ENCODE data around the gene LSM10.

The LSM10 gene

DNA sequence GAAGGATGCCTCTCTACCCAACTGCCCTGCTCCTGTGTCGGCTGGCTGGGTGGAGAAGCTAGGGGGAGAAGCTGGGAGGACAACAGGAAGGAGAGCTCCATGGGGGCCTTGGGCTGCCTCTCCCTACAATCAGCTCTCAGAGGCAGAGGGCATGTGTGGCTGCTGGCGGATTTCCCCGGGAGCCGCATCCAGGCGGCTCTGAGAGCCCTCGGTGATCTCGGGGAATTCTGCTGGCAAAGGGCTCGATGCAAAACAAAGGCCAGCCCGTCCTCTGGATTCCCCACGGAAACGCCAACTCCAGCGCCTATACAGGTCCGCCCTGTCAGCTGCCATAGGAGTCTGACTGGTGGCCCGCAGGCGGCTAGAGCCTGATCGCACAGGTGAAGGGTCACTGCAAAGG, 47.9 kb downstream of the LSM10 start:
- no peak for DNase-seq

DNA sequence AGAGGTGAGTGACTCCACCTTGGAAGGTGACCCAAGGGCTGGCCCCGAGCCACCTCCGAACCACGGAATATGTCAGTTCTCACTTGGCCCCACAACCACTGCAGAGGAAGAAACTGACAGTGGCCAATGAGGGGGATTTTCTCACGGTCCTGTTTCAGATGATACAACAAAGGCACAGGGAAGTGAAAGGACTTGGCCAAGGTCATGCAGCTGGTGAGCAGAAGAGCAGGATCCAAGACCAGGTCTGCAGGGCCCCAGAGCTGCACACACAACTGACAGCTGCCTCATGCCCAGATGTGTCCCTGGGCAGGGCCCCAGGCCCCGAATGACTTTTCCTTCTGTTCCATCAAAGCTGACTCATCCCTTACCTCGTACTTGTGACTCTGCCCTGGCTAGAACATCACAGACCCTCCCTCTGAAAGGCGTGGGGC, 48.5 kb downstream of the LSM10 start:
- no peak for DNase-seq

GRCh38 chr1:36346741-36347370, 50.9 kb downstream of the LSM10 start:
- DNase-seq, result no peak

DNA sequence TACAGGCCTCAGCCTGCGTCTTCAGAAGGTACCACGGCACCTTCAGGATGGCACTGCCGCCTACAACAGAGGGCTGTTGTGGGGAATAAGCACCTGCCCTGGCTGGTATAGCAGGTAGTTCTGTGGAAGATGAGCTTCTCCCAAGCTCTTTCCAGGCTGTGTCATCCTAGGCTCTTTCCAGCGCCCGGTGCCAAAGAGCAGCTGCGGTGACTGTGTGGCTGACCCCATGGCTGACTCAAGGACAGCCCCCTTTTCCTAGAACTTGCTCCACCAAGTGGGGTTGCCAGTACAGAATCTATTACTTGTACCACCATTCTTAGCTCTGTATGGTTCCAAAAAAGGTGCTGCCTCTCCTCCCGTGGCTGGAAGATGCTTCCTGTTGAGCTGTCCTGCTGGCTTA, 52.4 kb downstream of the LSM10 start:
- DNase-seq, result no peak

- no peak for DNase-seq
These were observed 53.4 kb downstream of the LSM10 start for GRCh38 chr1:36344395-36344680.

GRCh38 chr1:36343651-36344394, 53.9 kb downstream of the LSM10 start:
- no peak for DNase-seq
